ENCODE measurements around the gene NHS. TPM values are rescaled to one million over a fixed set of nuclear protein-coding genes. Genes with fewer than 3 reads are reported as not detected.

Gene NHS
- total and polyA plus RNA-seq, 2 of the 4 experiments (the other 2 are of a cell fraction), result 0.36 to 0.90 TPM

DNA sequence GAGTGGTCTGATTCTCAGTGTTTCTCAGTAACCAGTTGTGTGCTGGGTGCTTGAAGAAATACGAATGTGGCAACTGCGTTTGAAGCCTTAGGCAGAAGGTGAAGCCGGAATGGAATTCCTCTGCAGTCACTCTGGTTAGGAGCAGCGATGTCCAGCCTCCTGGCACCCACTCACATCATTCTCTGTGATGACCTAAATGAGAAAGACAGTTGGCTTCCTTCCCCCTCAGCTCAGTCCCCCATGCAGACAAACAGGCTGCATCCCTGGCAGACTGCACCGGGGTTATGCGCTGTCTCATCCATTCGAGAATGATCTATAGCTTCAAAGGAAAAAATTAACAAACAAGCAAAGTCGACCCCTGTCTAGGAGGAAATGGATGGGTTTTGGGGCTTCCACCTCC is 192.2 kb downstream of the NHS start:
- ChIA-PET CTCF (interaction anchor here (0.7 to 2.0 kb wide), 2 partner anchors 13 to 153 kb away, joined by 4 read pairs; no protein-coding TSS in a partner anchor), POLR2A (ENCODE audit: unreplicated experiment) (no interaction called here)
- Histone ChIP-seq H2BK5ac (ENCODE audit: low read depth, low read length, poor library complexity, severe bottlenecking) (no peak overlapping the region), H3K4me3 (ENCODE audit: insufficient read depth, low read depth, low read length) (no peak overlapping the region), H4K5ac (ENCODE audit: low read depth, low read length) (no peak overlapping the region), H4K8ac (ENCODE audit: low read depth in 2 of 2, low read length in 2 of 2) (no peak overlapping the region), H3K79me1 (ENCODE audit: low read depth in 1 of 2, low read length in 2 of 2) (no peaks in the 10 kb centered on the region), H3K9me1 (ENCODE audit: insufficient read depth, low read length) (peaks cover 3% of the 10 kb centered on the region; the same call in 1 of the 2 replicates), H3K27ac (ENCODE audit: insufficient read depth, low read length) (peak overlapping the region; percentile 44; the same call in 1 of the 2 replicates), H2AFZ (replicated peaks; ENCODE audit: low read length, poor library complexity) (no peak overlapping the region), H3K27me3 (ENCODE audit: control insufficient read depth, insufficient read depth, low read length) (0 out of 2 replicates have a peak, but pooled peaks cover 2% of the 10 kb centered on the region), H3K14ac (replicated peaks; ENCODE audit: low read depth, low read length) (no peak overlapping the region; the same call in 1 of the 2 replicates), H3K4me2 (ENCODE audit: low read depth, low read length) (peak overlapping the region; percentile 32; the same call in 1 of the 2 replicates), H3K4me1 (ENCODE audit: control insufficient read depth, insufficient read depth, low read length) (peaks cover 4% of the 10 kb centered on the region), H4K20me1 (ENCODE audit: insufficient read depth, low read length) (no peaks in the 10 kb centered on the region), H2BK120ac (ENCODE audit: low read depth, low read length) (peak overlapping the region; percentile 37; the same call in 1 of the 2 replicates), H2AK5ac (ENCODE audit: low read depth, low read length) (0 out of 2 replicates have a peak overlapping the region, but pooled peaks have one; percentile 27), H2BK20ac (ENCODE audit: low read depth, low read length) (0 out of 2 replicates have a peak overlapping the region, but pooled peaks have one; percentile 63), H3K23ac (ENCODE audit: low read depth, low read length) (no peak overlapping the region), H3K9ac (ENCODE audit: low read depth, low read length) (no peak overlapping the region), H3K18ac (ENCODE audit: low read depth, low read length) (no peak overlapping the region), H3K9me3 (ENCODE audit: control insufficient read depth, insufficient read depth, low read length) (no peaks in the 10 kb centered on the region), H2AK9ac (replicated peaks; ENCODE audit: low read depth, low read length, poor library complexity) (no peak overlapping the region), H3K4ac (ENCODE audit: low read depth, low read length) (0 out of 2 replicates have a peak overlapping the region, but pooled peaks have one; percentile 60), H4K91ac (ENCODE audit: insufficient read depth, low read depth, low read length) (no peak overlapping the region), H3K36me3 (ENCODE audit: control insufficient read depth, insufficient read depth, low read length) (no peaks in the 10 kb centered on the region), H3K56ac (ENCODE audit: extremely low read depth, insufficient read depth, low read length) (no peak overlapping the region), H2BK15ac (ENCODE audit: low read depth, low read length) (no peak overlapping the region)
- intact Hi-C loops (cut with micrococcal nuclease) (no loop called here), dilution Hi-C loops (cut with HindIII; ENCODE audit: low sequenced_read_pairs, unreplicated experiment) (no loop called here), in situ Hi-C loops (cut with MboI; ENCODE audit: low sequenced_read_pairs) (no loop called here)
- WGBS, 2 experiments (ENCODE audit: extremely low coverage in 2 of 2, insufficient read length in 1 of 2), result no CpG with 5 or more reads among the region's 8 CpGs
- peak; percentile 33 for DNase-seq
- no TSS peak for BruUV-seq (replicated peaks)
- peak; percentile 64; the same call in 1 of the 2 replicates for ATAC-seq (ENCODE audit: low read depth)
- TF ChIP-seq, protein P1, sequence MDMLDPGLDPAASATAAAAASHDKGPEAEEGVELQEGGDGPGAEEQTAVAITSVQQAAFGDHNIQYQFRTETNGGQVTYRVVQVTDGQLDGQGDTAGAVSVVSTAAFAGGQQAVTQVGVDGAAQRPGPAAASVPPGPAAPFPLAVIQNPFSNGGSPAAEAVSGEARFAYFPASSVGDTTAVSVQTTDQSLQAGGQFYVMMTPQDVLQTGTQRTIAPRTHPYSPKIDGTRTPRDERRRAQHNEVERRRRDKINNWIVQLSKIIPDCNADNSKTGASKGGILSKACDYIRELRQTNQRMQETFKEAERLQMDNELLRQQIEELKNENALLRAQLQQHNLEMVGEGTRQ (IDR thresholded peaks at IDR 0.05; ENCODE audit: low read depth, low read length), result no peak
- TF ChIP-seq BHLHE40 (IDR thresholded peaks at IDR 0.05; ENCODE audit: low read depth, low read length), result no peak
- no peak for TF ChIP-seq MAFK (IDR thresholded peaks at IDR 0.05; ENCODE audit: low read depth, low read length)
- no peak for TF ChIP-seq POLR2A (IDR thresholded peaks at IDR 0.05; ENCODE audit: low read depth, low read length)
- TF ChIP-seq CHD1 (IDR thresholded peaks at IDR 0.05; ENCODE audit: low read depth, low read length), result no peak
- TF ChIP-seq MAZ (IDR thresholded peaks at IDR 0.05; ENCODE audit: borderline replicate concordance, low read depth, low read length), result no peak
- TF ChIP-seq CEBPB (IDR thresholded peaks at IDR 0.05; ENCODE audit: low read depth, low read length), result no peak
- no peak for TF ChIP-seq RAD21 (IDR thresholded peaks at IDR 0.05; ENCODE audit: low read length)
- TF ChIP-seq FOS (IDR thresholded peaks at IDR 0.05; ENCODE audit: low read depth, low read length), result no peak
